ENCODE measurements around the gene OTOP2.

- no peak for TF ChIP-seq POLR2A (IDR thresholded peaks at IDR 0.05; ENCODE audit: low read depth, low read length)
- TF ChIP-seq CTCF (conservative IDR thresholded peaks at IDR 0.05; ENCODE audit: low read depth, low read length), result no peak
- TF ChIP-seq FOS (IDR thresholded peaks at IDR 0.05; ENCODE audit: low read depth, low read length), result no peak
- no peak for TF ChIP-seq NFE2L2 (IDR thresholded peaks at IDR 0.05; ENCODE audit: low read depth, low read length)
- TF ChIP-seq RFX5 (IDR thresholded peaks at IDR 0.05; ENCODE audit: low read depth, low read length), result no peak
- no peak for TF ChIP-seq CEBPB (IDR thresholded peaks at IDR 0.05; ENCODE audit: low read depth, low read length)
- TF ChIP-seq, protein P1, sequence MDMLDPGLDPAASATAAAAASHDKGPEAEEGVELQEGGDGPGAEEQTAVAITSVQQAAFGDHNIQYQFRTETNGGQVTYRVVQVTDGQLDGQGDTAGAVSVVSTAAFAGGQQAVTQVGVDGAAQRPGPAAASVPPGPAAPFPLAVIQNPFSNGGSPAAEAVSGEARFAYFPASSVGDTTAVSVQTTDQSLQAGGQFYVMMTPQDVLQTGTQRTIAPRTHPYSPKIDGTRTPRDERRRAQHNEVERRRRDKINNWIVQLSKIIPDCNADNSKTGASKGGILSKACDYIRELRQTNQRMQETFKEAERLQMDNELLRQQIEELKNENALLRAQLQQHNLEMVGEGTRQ (IDR thresholded peaks at IDR 0.05; ENCODE audit: low read depth, low read length), result no peak
- TF ChIP-seq MXI1 (IDR thresholded peaks at IDR 0.05; ENCODE audit: borderline replicate concordance, low read depth, low read length), result no peak
- TF ChIP-seq BHLHE40 (IDR thresholded peaks at IDR 0.05; ENCODE audit: low read depth, low read length), result no peak
- TF ChIP-seq MAFK (IDR thresholded peaks at IDR 0.05; ENCODE audit: low read depth, low read length), result no peak
- TF ChIP-seq RAD21 (IDR thresholded peaks at IDR 0.05; ENCODE audit: low read length), result no peak
- no peak for TF ChIP-seq CHD1 (IDR thresholded peaks at IDR 0.05; ENCODE audit: low read depth, low read length)
- no peak for TF ChIP-seq ELK1 (IDR thresholded peaks at IDR 0.05; ENCODE audit: borderline replicate concordance, low read depth, low read length)
- no peak for TF ChIP-seq MAZ (IDR thresholded peaks at IDR 0.05; ENCODE audit: borderline replicate concordance, low read depth, low read length)
These were observed 27.0 kb downstream of the OTOP2 start for GRCh38 chr17:74951065-74951464.

Data from IMR-90 (cell line).